ENCODE data around the gene OXA1L.

- TF ChIP-seq CTCF (IDR thresholded peaks at IDR 0.05 in 2 of 3, conservative IDR thresholded peaks at IDR 0.05 in 1 of 3; ENCODE audit: borderline replicate concordance in 1 of 3, insufficient read depth in 1 of 3, low read depth in 2 of 3, low read length in 2 of 3), result no peak
- no peak for TF ChIP-seq EZH2 (IDR thresholded peaks at IDR 0.05)
- TF ChIP-seq MAX (IDR thresholded peaks at IDR 0.05), result no peak
- TF ChIP-seq POLR2A (IDR thresholded peaks at IDR 0.05; ENCODE audit: borderline replicate concordance, extremely low read depth, insufficient read depth, insufficient read length), result no peak
- no peak for TF ChIP-seq RAD21 (IDR thresholded peaks at IDR 0.05; ENCODE audit: low read depth)
- no peak for TF ChIP-seq POLR2AphosphoS5 (IDR thresholded peaks at IDR 0.05; ENCODE audit: low read depth, low read length)
- TF ChIP-seq JUND (IDR thresholded peaks at IDR 0.05), result no peak
- no peak for TF ChIP-seq ZBTB33 (IDR thresholded peaks at IDR 0.05; ENCODE audit: extremely low read depth, insufficient replicate concordance, low read length)
- no peak for TF ChIP-seq SP1 (IDR thresholded peaks at IDR 0.05; ENCODE audit: low read depth)
- TF ChIP-seq REST (IDR thresholded peaks at IDR 0.05; ENCODE audit: low read depth), result no peak
- TF ChIP-seq ZFX (IDR thresholded peaks at IDR 0.05), result no peak
- TF ChIP-seq SRF (IDR thresholded peaks at IDR 0.05; ENCODE audit: low read depth), result no peak
Observed at GRCh38 chr14:22735096-22735495, 31.4 kb upstream of the OXA1L start.
